Smooth muscle cell (in vitro differentiated cells): ENCODE measurements around the gene CAMK2D. TPM values are rescaled to one million over a fixed set of nuclear protein-coding genes. Genes with fewer than 3 reads are reported as not detected.

Source experiments
- DNase-seq: peaks from one replicate; lab custom pipeline; 2025; ENCODE audit not compliant: unreplicated experiment; lab: John Stamatoyannopoulos, UW
- H2AFZ ChIP-seq: fragments of 200-600 bp; sonication (generic); 2 replicates; pipeline ENCODE4 v1.6.0; 2016; ENCODE audit warnings: antibody characterized with exemption, low read depth, mild to moderate bottlenecking
- H3F3A ChIP-seq: fragments of 200-600 bp; sonication (generic); 2 replicates; pipeline ENCODE4 v1.6.0; 2017; ENCODE audit warnings: antibody characterized with exemption, low read depth
- H3K27ac ChIP-seq: fragments of 200-600 bp; sonication (generic); 2 replicates; pipeline ENCODE4 v1.5.1; 2016; ENCODE audit warnings: low read depth, mild to moderate bottlenecking
- H3K27me3 ChIP-seq: fragments of 200-600 bp; sonication (generic); 2 replicates; pipeline ENCODE4 v1.6.1; 2016; ENCODE audit warnings: low read depth, mild to moderate bottlenecking
- H3K36me3 ChIP-seq: fragments of 200-600 bp; sonication (generic); 2 replicates; pipeline ENCODE4 v1.5.1; 2016; ENCODE audit warnings: low read depth
- H3K4me1 ChIP-seq: fragments of 200-600 bp; sonication (generic); 2 replicates; pipeline ENCODE4 v1.5.1; 2016; ENCODE audit warnings: low read depth
- H3K4me2 ChIP-seq: fragments of 200-600 bp; sonication (generic); 2 replicates; pipeline ENCODE4 v1.6.0; 2016; ENCODE audit warnings: mild to moderate bottlenecking
- H3K4me3 ChIP-seq: fragments of 200-600 bp; sonication (generic); 2 replicates; pipeline ENCODE4 v1.5.1; 2016; ENCODE audit warnings: mild to moderate bottlenecking
- H3K79me2 ChIP-seq: fragments of 200-600 bp; sonication (generic); 2 replicates; pipeline ENCODE4 v1.6.0; 2016; ENCODE audit warnings: low read depth, mild to moderate bottlenecking
- H3K9ac ChIP-seq: fragments of 200-600 bp; sonication (generic); 2 replicates; pipeline ENCODE4 v1.6.0; 2016; ENCODE audit warnings: low read depth
- H3K9me3 ChIP-seq: fragments of 200-600 bp; sonication (generic); replicated peaks from 2 replicates; pipeline ENCODE4 v1.5.1; 2016; ENCODE audit warnings: low read depth
- H4K20me1 ChIP-seq: fragments of 200-600 bp; sonication (generic); 2 replicates; pipeline ENCODE4 v1.6.0; 2016; ENCODE audit warnings: low read depth
- CTCF ChIP-seq: fragments of 200-600 bp; sonication (generic); IDR thresholded peaks from 2 replicates; pipeline ENCODE4 v1.5.1; 2017; ENCODE audit warnings: borderline replicate concordance, mild to moderate bottlenecking, antibody characterized with exemption; ENCODE audit not compliant: insufficient read depth, poor library complexity, severe bottlenecking
- WGBS: methylation state at CpG from one replicate; pipeline ENCODE4 v1.1.7; 2016; ENCODE audit warnings: low lambda C conversion rate; 5-methylcytosine and 5-hydroxymethylcytosine counted together
- polyA plus RNA-seq: library from polyadenylated mRNA; unstranded; fragments of >200 nt; fragmentation: Nextera tagmentation; extraction: Ambion mirVana; gene quantifications from 2 replicates; pipeline ENCODE4 v1.2.1, GENCODE V29; 2016
- total RNA-seq: library from RNA; depleted of rRNA; stranded (reverse); fragments of >200 nt; gene quantifications from 2 replicates; pipeline ENCODE4 v1.2.3, GENCODE V29; 2014

CAMK2D gene
- total and polyA plus RNA-seq, 2 experiments from 2014 or later = 17.2 to 36.0 TPM

GRCh38 chr4:113745711-113746110, 15.8 kb downstream of the CAMK2D start:
- no peaks in the 10 kb centered on the region for H4K20me1 ChIP-seq
- TF ChIP-seq CTCF = no peak
- H3K4me2 ChIP-seq = no peak overlapping the region
- no peak overlapping the region for H3K27ac ChIP-seq
- no peak overlapping the region for H3K4me3 ChIP-seq
- WGBS = 90% methylated on average over 2 of the region's 2 CpGs
- no peaks in the 10 kb centered on the region for H3F3A ChIP-seq
- H3K4me1 ChIP-seq = no peaks in the 10 kb centered on the region
- H3K79me2 ChIP-seq = peaks cover 9% of the 10 kb centered on the region
- H3K9ac ChIP-seq = no peak overlapping the region
- no peak for DNase-seq
- H3K27me3 ChIP-seq = no peaks in the 10 kb centered on the region
- H3K36me3 ChIP-seq = no peaks in the 10 kb centered on the region
- H2AFZ ChIP-seq = no peak overlapping the region
- no peaks in the 10 kb centered on the region for H3K9me3 ChIP-seq

- H3K4me2 ChIP-seq = no peak overlapping the region
- no peak overlapping the region for H2AFZ ChIP-seq
- no peaks in the 10 kb centered on the region for H4K20me1 ChIP-seq
- no peaks in the 10 kb centered on the region for H3F3A ChIP-seq
- H3K9me3 ChIP-seq = no peaks in the 10 kb centered on the region
- DNase-seq = no peak
- 94% methylated on average over 4 of the region's 4 CpGs for WGBS
- H3K27ac ChIP-seq = no peak overlapping the region
- no peaks in the 10 kb centered on the region for H3K4me1 ChIP-seq
- H3K27me3 ChIP-seq = no peaks in the 10 kb centered on the region
- H3K9ac ChIP-seq = no peak overlapping the region
- peaks cover 9% of the 10 kb centered on the region for H3K79me2 ChIP-seq
- no peak for TF ChIP-seq CTCF
- H3K4me3 ChIP-seq = no peak overlapping the region
- H3K36me3 ChIP-seq = no peaks in the 10 kb centered on the region
These were observed 16.8 kb downstream of the CAMK2D start for GRCh38 chr4:113744667-113745240.

GRCh38 chr4:113743690-113744089, 17.8 kb downstream of the CAMK2D start:
- peaks cover 16% of the 10 kb centered on the region for H3K79me2 ChIP-seq
- H3K4me3 ChIP-seq = no peak overlapping the region
- DNase-seq = no peak
- WGBS = 94% methylated on average over 6 of the region's 6 CpGs
- H3K27me3 ChIP-seq = no peaks in the 10 kb centered on the region
- no peak for TF ChIP-seq CTCF
- no peaks in the 10 kb centered on the region for H3K9me3 ChIP-seq
- H4K20me1 ChIP-seq = peaks cover 6% of the 10 kb centered on the region
- H3K4me1 ChIP-seq = no peaks in the 10 kb centered on the region
- no peak overlapping the region for H3K27ac ChIP-seq
- H2AFZ ChIP-seq = no peak overlapping the region
- no peaks in the 10 kb centered on the region for H3K36me3 ChIP-seq
- no peaks in the 10 kb centered on the region for H3F3A ChIP-seq
- no peak overlapping the region for H3K4me2 ChIP-seq
- no peak overlapping the region for H3K9ac ChIP-seq

- Histone ChIP-seq H3K4me1 (no peaks in the 10 kb centered on the region), H3K27ac (no peak overlapping the region), H3K9ac (no peak overlapping the region), H4K20me1 (peaks cover 6% of the 10 kb centered on the region), H3K27me3 (no peaks in the 10 kb centered on the region), H3F3A (no peaks in the 10 kb centered on the region), H3K4me3 (no peak overlapping the region), H3K9me3 (no peaks in the 10 kb centered on the region), H2AFZ (no peak overlapping the region), H3K36me3 (no peaks in the 10 kb centered on the region), H3K79me2 (peaks cover 12% of the 10 kb centered on the region), H3K4me2 (no peak overlapping the region)
- WGBS = 100% methylated on average over 2 of the region's 2 CpGs
- no peak for DNase-seq
- TF ChIP-seq CTCF = no peak
These were observed 18.9 kb downstream of the CAMK2D start for GRCh38 chr4:113742643-113743042.
